GM18499 (cell line): ENCODE measurements around the gene ITLN1.

Experiments
- ATAC-seq: cut with Tn5 transposase; IDR thresholded peaks from one replicate; pipeline ENCODE4 v1.9.1; 2021; ENCODE audit warnings: moderate number of reproducible peaks; ENCODE audit not compliant: insufficient read depth, unreplicated experiment

Gene ITLN1

DNA sequence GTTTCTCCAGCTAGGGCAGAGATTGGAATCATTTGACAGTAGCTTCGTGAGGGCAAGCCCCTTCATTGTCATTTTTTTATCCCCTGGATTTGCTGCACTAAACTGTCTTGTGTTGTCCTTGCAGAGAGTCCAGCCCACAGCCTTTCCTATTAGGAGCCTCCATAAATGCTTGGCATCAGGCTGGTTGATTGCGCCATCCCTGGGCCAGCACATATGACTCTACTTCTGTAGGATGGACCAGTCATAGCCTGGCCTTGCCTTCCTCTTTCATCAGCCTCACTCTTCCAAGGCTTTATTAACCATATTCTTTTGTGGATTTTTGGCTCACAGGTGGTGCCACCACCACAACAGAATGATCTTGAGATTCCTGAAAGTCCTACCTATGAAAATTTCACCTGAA is 57.6 kb downstream of the ITLN1 start:
- ATAC-seq: no peak

DNA sequence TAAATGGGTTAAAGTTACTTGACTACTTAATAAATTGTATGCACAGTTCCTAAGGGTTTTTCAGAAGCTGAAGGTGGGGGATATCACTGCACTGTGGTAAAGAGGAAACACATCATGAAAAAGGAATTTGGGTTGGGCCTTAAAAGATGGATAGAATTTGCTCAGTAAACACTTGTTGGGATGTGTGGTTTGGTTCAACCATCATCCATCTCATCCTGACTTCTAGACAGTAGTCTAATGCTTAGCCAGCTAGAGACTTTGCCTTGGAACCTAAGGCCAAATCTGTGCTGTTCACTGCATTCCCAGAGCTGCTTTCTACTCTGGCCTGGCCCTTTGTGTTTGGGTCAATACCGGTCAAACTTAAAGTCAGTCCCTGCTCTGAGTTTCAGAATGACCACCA is 58.4 kb downstream of the ITLN1 start:
- ATAC-seq: no peak
